D721Med (cell line): ENCODE data around the gene LRRC30.

Experiments
- DNase-seq: peaks from one replicate; pipeline ENCODE4 v3.0.0; 2011; ENCODE audit warnings: low spot score; ENCODE audit not compliant: insufficient read length
- FAIRE-seq: peaks from 2 replicates; lab custom pipeline; 2011; peaks lifted over from hg19 to GRCh38; lab: Jason Lieb, UNC
- TF ChIP-seq, protein P1 (sequence below): IDR thresholded peaks from 2 replicates; pipeline ENCODE4 v1.5.1; 2012; ENCODE audit warnings: mild to moderate bottlenecking, control low read depth; ENCODE audit not compliant: insufficient read depth; ENCODE audit errors: missing control alignments

Gene LRRC30

DNA sequence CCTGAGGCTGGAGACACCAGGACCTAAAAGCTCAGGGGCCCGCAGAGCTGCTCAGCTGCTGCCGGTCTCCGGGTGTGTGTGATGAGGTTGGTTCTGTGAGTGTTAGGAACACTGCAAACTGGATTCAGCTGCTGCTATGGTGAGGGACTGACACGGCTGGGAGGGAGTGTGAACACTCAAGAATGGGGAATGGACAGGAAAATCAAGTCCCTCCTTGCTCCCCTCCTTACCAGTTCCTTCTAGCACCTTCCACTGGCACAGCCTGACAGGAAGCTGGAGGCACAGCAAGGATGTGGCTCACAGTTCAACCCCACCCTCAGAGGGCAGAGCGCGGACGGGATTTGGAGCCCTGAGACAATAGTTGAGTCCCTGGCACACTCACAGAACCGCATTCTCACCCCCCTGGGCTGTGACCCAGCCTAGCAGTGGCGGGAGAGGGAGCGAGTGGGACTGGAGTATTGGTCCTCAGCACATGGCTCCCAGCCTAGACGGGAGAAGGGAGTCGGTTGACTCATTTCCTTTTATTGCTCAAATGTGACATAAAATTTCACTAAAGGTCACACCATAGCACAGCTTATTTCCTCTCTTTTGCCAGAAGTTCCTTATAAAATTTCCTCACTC is 42.5 kb downstream of the LRRC30 start:
- TF ChIP-seq, protein P1, sequence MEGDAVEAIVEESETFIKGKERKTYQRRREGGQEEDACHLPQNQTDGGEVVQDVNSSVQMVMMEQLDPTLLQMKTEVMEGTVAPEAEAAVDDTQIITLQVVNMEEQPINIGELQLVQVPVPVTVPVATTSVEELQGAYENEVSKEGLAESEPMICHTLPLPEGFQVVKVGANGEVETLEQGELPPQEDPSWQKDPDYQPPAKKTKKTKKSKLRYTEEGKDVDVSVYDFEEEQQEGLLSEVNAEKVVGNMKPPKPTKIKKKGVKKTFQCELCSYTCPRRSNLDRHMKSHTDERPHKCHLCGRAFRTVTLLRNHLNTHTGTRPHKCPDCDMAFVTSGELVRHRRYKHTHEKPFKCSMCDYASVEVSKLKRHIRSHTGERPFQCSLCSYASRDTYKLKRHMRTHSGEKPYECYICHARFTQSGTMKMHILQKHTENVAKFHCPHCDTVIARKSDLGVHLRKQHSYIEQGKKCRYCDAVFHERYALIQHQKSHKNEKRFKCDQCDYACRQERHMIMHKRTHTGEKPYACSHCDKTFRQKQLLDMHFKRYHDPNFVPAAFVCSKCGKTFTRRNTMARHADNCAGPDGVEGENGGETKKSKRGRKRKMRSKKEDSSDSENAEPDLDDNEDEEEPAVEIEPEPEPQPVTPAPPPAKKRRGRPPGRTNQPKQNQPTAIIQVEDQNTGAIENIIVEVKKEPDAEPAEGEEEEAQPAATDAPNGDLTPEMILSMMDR = no peak
- FAIRE-seq (no peak), DNase-seq (no peak)

DNA sequence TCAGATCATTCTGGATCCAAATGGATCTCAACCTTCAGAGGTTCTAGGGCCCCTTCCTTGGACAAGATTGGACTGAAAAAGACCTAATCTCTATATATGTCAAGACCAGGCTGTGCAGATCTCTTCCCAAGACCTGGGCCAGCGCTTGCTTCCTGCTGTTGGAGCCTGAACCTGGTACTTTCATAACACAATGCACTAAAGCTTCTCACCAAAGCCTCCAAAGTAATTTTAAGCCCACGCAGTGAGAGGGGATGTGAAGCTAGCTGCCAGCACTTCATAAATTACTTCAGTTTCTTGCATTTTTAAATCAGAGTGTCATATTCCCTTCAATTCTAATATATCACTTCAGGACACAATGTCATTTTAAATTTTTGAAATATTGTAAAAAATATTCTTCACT is 50.7 kb downstream of the LRRC30 start:
- FAIRE-seq = no peak

More for the DNA sequence above, 50.7 kb downstream of the LRRC30 start:
- TF ChIP-seq, protein P1 = no peak
- DNase-seq = no peak
